ENCODE data around the gene NPM1.

DNA sequence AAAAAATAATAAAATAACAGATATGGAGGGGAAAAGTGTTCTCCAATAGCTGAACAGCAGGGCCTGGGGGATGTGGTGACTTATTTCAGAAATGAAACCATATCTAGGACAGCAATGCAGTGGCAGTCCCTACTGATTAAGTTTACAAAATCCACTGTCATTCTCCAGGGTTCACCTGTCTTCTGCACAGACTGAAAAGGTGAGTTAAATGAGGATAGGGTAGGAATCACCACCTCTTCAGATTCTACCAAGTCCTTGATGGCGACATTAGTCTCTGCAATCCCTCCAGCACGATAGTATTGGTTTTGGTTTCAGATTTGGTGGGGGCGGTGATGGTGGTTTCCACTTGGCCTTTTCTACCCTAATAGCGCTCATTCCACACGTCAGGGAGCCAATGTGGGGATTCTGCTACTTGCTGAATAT, 32.3 kb upstream of the NPM1 start:
- TF ChIP-seq, protein P1, sequence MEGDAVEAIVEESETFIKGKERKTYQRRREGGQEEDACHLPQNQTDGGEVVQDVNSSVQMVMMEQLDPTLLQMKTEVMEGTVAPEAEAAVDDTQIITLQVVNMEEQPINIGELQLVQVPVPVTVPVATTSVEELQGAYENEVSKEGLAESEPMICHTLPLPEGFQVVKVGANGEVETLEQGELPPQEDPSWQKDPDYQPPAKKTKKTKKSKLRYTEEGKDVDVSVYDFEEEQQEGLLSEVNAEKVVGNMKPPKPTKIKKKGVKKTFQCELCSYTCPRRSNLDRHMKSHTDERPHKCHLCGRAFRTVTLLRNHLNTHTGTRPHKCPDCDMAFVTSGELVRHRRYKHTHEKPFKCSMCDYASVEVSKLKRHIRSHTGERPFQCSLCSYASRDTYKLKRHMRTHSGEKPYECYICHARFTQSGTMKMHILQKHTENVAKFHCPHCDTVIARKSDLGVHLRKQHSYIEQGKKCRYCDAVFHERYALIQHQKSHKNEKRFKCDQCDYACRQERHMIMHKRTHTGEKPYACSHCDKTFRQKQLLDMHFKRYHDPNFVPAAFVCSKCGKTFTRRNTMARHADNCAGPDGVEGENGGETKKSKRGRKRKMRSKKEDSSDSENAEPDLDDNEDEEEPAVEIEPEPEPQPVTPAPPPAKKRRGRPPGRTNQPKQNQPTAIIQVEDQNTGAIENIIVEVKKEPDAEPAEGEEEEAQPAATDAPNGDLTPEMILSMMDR (IDR thresholded peaks at IDR 0.05): no peak
- TF ChIP-seq USF2 (CRISPR knock-in tag; IDR thresholded peaks at IDR 0.05): no peak
- no peak for TF ChIP-seq E2F1 (CRISPR knock-in tag; IDR thresholded peaks at IDR 0.05)
- no peak for TF ChIP-seq FOXJ3 (CRISPR knock-in tag; IDR thresholded peaks at IDR 0.05; ENCODE audit: borderline replicate concordance)
- TF ChIP-seq ZNF121 (CRISPR knock-in tag; IDR thresholded peaks at IDR 0.05): no peak
